Tibial nerve (tissue), 3 donors: ENCODE data around the gene RASA3.

Experiments
- POLR2A ChIP-seq, 2 donors: fragments of 450-650 bp; IDR thresholded peaks; one replicate each; pipeline ENCODE4 v1.6.1; 2017; ENCODE audit warnings: antibody characterized with exemption in 2 of 2, mild to moderate bottlenecking in 2 of 2, moderate library complexity in 2 of 2
- TF ChIP-seq, protein P1 (sequence below), 5 experiments: fragments of 200-600 bp in 3 of 5; fragments of 450-650 bp in 2 of 5; sonication (generic) in 3 of 5; IDR thresholded peaks; one replicate each; pipeline ENCODE4 v1.5.1; 2016 to 2019; ENCODE audit warnings: antibody characterized with exemption in 5 of 5, mild to moderate bottlenecking in 3 of 5, moderate library complexity in 2 of 5

- no peak for TF ChIP-seq POLR2A (IDR thresholded peaks at IDR 0.05)
- TF ChIP-seq, protein P1, sequence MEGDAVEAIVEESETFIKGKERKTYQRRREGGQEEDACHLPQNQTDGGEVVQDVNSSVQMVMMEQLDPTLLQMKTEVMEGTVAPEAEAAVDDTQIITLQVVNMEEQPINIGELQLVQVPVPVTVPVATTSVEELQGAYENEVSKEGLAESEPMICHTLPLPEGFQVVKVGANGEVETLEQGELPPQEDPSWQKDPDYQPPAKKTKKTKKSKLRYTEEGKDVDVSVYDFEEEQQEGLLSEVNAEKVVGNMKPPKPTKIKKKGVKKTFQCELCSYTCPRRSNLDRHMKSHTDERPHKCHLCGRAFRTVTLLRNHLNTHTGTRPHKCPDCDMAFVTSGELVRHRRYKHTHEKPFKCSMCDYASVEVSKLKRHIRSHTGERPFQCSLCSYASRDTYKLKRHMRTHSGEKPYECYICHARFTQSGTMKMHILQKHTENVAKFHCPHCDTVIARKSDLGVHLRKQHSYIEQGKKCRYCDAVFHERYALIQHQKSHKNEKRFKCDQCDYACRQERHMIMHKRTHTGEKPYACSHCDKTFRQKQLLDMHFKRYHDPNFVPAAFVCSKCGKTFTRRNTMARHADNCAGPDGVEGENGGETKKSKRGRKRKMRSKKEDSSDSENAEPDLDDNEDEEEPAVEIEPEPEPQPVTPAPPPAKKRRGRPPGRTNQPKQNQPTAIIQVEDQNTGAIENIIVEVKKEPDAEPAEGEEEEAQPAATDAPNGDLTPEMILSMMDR (IDR thresholded peaks at IDR 0.05), result no peak
Observed at GRCh38 chr13:114079601-114080536, 52.6 kb downstream of the RASA3 start.
